WI38 (cell line): ENCODE data around the gene SPECC1.

Experiments used
- H3K4me3 ChIP-seq: 2 replicates; pipeline ENCODE4 v1.5.1; 2011; ENCODE audit warnings: low read depth, mild to moderate bottlenecking, control low read depth, low read length
- TF ChIP-seq, protein P1 (sequence below): IDR thresholded peaks from 2 replicates; pipeline ENCODE4 v1.5.1; 2012; ENCODE audit warnings: low read depth, mild to moderate bottlenecking, control low read depth, low read length

The SPECC1 gene

GRCh38 chr17:20306924-20307323 lies 297.8 kb downstream of the SPECC1 start:
- TF ChIP-seq, protein P1, sequence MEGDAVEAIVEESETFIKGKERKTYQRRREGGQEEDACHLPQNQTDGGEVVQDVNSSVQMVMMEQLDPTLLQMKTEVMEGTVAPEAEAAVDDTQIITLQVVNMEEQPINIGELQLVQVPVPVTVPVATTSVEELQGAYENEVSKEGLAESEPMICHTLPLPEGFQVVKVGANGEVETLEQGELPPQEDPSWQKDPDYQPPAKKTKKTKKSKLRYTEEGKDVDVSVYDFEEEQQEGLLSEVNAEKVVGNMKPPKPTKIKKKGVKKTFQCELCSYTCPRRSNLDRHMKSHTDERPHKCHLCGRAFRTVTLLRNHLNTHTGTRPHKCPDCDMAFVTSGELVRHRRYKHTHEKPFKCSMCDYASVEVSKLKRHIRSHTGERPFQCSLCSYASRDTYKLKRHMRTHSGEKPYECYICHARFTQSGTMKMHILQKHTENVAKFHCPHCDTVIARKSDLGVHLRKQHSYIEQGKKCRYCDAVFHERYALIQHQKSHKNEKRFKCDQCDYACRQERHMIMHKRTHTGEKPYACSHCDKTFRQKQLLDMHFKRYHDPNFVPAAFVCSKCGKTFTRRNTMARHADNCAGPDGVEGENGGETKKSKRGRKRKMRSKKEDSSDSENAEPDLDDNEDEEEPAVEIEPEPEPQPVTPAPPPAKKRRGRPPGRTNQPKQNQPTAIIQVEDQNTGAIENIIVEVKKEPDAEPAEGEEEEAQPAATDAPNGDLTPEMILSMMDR: no peak

GRCh38 chr17:20307326-20307910 lies 298.3 kb downstream of the SPECC1 start:
- TF ChIP-seq, protein P1: no peak
- H3K4me3 ChIP-seq: no peak overlapping the region

More at GRCh38 chr17:20306924-20307323, 297.8 kb downstream of the SPECC1 start:
- H3K4me3 ChIP-seq: no peak overlapping the region

DNA sequence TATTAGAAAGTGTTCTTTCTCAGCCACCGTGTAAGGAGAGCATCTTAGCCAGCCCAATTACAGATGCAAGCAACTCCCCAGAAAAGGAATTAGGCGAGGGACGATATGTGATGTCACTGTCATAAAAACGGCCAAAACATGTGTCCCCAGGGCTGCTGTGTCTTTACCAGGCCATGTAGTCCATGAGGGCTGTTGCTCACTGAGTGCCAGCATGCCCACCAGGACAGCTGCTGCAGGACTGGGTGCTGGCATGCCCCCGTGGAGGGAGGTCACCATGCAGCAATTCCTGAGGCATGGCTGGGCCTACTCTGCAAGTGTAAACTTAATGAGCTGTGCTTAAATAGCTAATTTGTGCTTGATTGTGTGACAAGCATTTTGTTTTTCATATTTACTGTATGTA lies 301.3 kb downstream of the SPECC1 start:
- TF ChIP-seq, protein P1: no peak
- H3K4me3 ChIP-seq: no peak overlapping the region

- no peak overlapping the region for H3K4me3 ChIP-seq
- TF ChIP-seq, protein P1: no peak
Measured at GRCh38 chr17:20313306-20313705, 304.1 kb downstream of the SPECC1 start.

- TF ChIP-seq, protein P1: no peak
Measured at GRCh38 chr17:20313891-20314290, 304.7 kb downstream of the SPECC1 start.

GRCh38 chr17:20314834-20315233 lies 305.7 kb downstream of the SPECC1 start:
- no peak overlapping the region for H3K4me3 ChIP-seq
- TF ChIP-seq, protein P1: no peak

More at GRCh38 chr17:20313891-20314290, 304.7 kb downstream of the SPECC1 start:
- no peak overlapping the region for H3K4me3 ChIP-seq

- no peak overlapping the region for H3K4me3 ChIP-seq
Measured at GRCh38 chr17:20315311-20315710, 306.2 kb downstream of the SPECC1 start.

More at GRCh38 chr17:20315311-20315710, 306.2 kb downstream of the SPECC1 start:
- TF ChIP-seq, protein P1: no peak
